Measurements from ENCODE around the gene NQO2. TPM values are rescaled to one million over a fixed set of nuclear protein-coding genes. Genes with fewer than 3 reads are reported as not detected.

NQO2 gene
- total RNA-seq, 2 donors from 2014 or later, result 27.9 to 34.3 TPM

- no peaks in the 10 kb centered on the region for H3K27me3 ChIP-seq (replicated peaks; ENCODE audit: insufficient read depth)
- no peak overlapping the region for H3K4me3 ChIP-seq
- intact Hi-C loops (cut with DNase I), result loop anchor here (10.0 kb wide), 1 partner anchor 245 kb away; the partner anchor contains the start of gene PSMG4
- H3K9me3 ChIP-seq, result no peaks in the 10 kb centered on the region
- H3K27ac ChIP-seq, result no peak overlapping the region
- WGBS, result 93% methylated on average over 3 of the region's 3 CpGs
- no peaks in the 10 kb centered on the region for H3K4me1 ChIP-seq (replicated peaks)
- peaks cover 0 to 8% of the 10 kb centered on the region in 2 donors for H3K36me3 ChIP-seq
- TF ChIP-seq CTCF (IDR thresholded peaks at IDR 0.05), result no peak
- no peak for DNase-seq (ENCODE audit: low spot score)
Observed at GRCh38 chr6:3009930-3010329, 10.2 kb downstream of the NQO2 start.

DNA sequence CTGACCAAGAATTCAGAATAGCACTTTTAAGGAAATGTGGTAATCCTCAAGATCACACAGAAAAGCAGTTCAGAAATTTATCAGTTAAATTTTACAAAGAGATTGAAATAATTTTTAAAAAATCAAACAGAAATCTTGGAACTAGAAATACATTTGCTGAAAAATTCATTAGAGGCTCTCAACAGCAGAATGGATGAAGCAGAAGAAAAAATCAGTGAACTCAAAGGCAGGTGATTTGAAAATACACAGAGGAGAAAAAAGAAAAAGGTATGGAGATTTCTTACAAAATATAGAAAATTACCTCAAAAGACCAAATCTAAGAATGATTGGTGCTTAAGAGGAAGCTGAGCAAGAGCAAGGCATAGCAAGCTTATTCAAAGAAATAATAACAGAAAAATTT, 11.5 kb downstream of the NQO2 start:
- TF ChIP-seq POLR2AphosphoS5 (IDR thresholded peaks at IDR 0.05) (no peak), POLR2A (IDR thresholded peaks at IDR 0.05) (no peak), CTCF (IDR thresholded peaks at IDR 0.05) (no peak)
- H3K4me3 ChIP-seq, result no peak overlapping the region
- peaks cover 0 to 8% of the 10 kb centered on the region in 2 donors for H3K36me3 ChIP-seq
- no peak for DNase-seq (ENCODE audit: low spot score)
- no peak overlapping the region for H3K27ac ChIP-seq
- H3K9me3 ChIP-seq, result no peaks in the 10 kb centered on the region
- H3K4me1 ChIP-seq (replicated peaks), result no peaks in the 10 kb centered on the region
- no peaks in the 10 kb centered on the region for H3K27me3 ChIP-seq (replicated peaks; ENCODE audit: insufficient read depth)
- intact Hi-C loops (cut with DNase I), result loop anchor here (10.0 kb wide), 1 partner anchor 244 kb away; the partner anchor contains the start of gene PSMG4

DNA sequence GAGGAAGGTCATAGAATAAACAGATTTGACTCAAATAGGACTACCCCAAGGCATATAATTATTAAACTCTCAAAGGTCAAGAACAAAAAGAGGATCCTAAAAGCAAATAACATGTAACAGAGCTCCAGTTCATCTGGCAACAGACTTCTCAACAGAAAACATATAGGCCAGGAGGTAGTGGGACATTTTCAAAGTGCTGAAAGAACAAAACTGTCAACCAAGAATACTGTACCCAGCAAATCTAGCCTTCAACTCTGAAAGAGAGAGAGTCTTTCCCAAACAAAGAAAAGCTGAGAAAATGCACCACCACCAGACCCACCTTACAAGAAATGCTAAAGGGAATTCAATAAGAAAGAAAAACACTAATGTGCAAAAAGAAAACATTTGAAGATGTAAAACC, 11.9 kb downstream of the NQO2 start:
- no peak for TF ChIP-seq POLR2AphosphoS5 (IDR thresholded peaks at IDR 0.05)
- TF ChIP-seq POLR2A (IDR thresholded peaks at IDR 0.05), result no peak
- no peaks in the 10 kb centered on the region for H3K27me3 ChIP-seq (replicated peaks; ENCODE audit: insufficient read depth)
- no peak for DNase-seq (ENCODE audit: low spot score)
- intact Hi-C loops (cut with DNase I), result loop anchor here (10.0 kb wide), 1 partner anchor 243 kb away; the partner anchor contains the start of gene PSMG4
- H3K36me3 ChIP-seq, result peaks cover 0 to 8% of the 10 kb centered on the region in 2 donors
- no peak overlapping the region for H3K4me3 ChIP-seq
- no peaks in the 10 kb centered on the region for H3K4me1 ChIP-seq (replicated peaks)
- no peak overlapping the region for H3K27ac ChIP-seq
- no peaks in the 10 kb centered on the region for H3K9me3 ChIP-seq

DNA sequence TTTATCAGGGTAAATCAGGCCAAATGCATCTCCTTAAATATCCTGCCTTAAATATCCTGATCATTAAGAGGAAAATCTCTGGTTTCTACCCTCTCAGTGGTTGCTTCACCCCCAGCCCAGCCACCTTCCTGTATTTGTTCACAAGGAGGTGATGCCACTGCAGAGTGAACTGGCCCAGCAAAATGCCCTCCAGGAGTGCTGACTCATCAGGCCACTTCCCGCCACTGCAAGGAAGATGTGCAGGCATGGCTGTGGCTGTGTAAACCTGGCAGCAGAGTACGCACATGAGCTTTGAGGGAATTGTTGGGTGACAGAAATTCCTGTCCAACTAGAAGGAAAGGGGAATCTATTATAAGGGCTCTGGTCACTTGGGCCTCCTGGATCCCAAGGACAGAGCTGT, 13.8 kb downstream of the NQO2 start:
- intact Hi-C loops (cut with DNase I), result loop anchor here (10.0 kb wide), 1 partner anchor 241 kb away; the partner anchor contains the start of gene PSMG4
- no peaks in the 10 kb centered on the region for H3K4me1 ChIP-seq (replicated peaks)
- H3K36me3 ChIP-seq, result peaks cover 0 to 8% of the 10 kb centered on the region in 2 donors

GRCh38 chr6:3013901-3014674, 14.4 kb downstream of the NQO2 start:
- TF ChIP-seq CTCF (IDR thresholded peaks at IDR 0.05), result no peak
- TF ChIP-seq POLR2AphosphoS5 (IDR thresholded peaks at IDR 0.05), result no peak
- no peak for TF ChIP-seq POLR2A (IDR thresholded peaks at IDR 0.05)
- DNase-seq (ENCODE audit: low spot score), result no peak
- WGBS, result 87% methylated on average over 18 of the region's 18 CpGs
- Histone ChIP-seq H3K27ac (no peak overlapping the region), H3K4me3 (no peak overlapping the region), H3K4me1 (replicated peaks) (no peaks in the 10 kb centered on the region), H3K9me3 (no peaks in the 10 kb centered on the region), H3K27me3 (replicated peaks; ENCODE audit: insufficient read depth) (no peaks in the 10 kb centered on the region), H3K36me3 (peaks cover 0 to 8% of the 10 kb centered on the region in 2 donors)
- intact Hi-C loops (cut with DNase I), result loop anchor here (10.0 kb wide), 1 partner anchor 241 kb away; the partner anchor contains the start of gene PSMG4

More for the DNA sequence above, 13.8 kb downstream of the NQO2 start:
- TF ChIP-seq POLR2A (IDR thresholded peaks at IDR 0.05), result no peak
- TF ChIP-seq POLR2AphosphoS5 (IDR thresholded peaks at IDR 0.05), result no peak
- no peak for TF ChIP-seq CTCF (IDR thresholded peaks at IDR 0.05)
- no peak for DNase-seq (ENCODE audit: low spot score)
- 77% methylated on average over 2 of the region's 2 CpGs for WGBS
- H3K4me3 ChIP-seq, result no peak overlapping the region
- no peaks in the 10 kb centered on the region for H3K9me3 ChIP-seq
- H3K27ac ChIP-seq, result no peak overlapping the region
- H3K27me3 ChIP-seq (replicated peaks; ENCODE audit: insufficient read depth), result no peaks in the 10 kb centered on the region

All from prostate gland (tissue), 2 donors.